HL-60 (cell line): Measurements from ENCODE around the gene PRKG2.

Experiments
- CTCF ChIP-seq: IDR thresholded peaks from one replicate; pipeline ENCODE4 v1.5.1; 2011; ENCODE audit warnings: low read length, control low read depth, inconsistent platforms; ENCODE audit not compliant: insufficient read depth
- GABPA ChIP-seq: IDR thresholded peaks from 2 replicates; pipeline ENCODE4 v1.6.1; 2012; ENCODE audit warnings: low read depth
- POLR2AphosphoS5 ChIP-seq: IDR thresholded peaks from 2 replicates; pipeline ENCODE4 v1.6.1; 2012; ENCODE audit warnings: low read depth
- REST ChIP-seq: IDR thresholded peaks from 2 replicates; pipeline ENCODE4 v1.6.1; 2012; ENCODE audit warnings: low read depth; ENCODE audit not compliant: insufficient replicate concordance
- SPI1 ChIP-seq: IDR thresholded peaks from 2 replicates; pipeline ENCODE4 v1.6.1; 2012; ENCODE audit warnings: low read depth, mild to moderate bottlenecking, borderline replicate concordance

GRCh38 chr4:81213671-81214070 lies 1.4 kb downstream of the PRKG2 start:
- no peak for TF ChIP-seq REST
- TF ChIP-seq CTCF: no peak
- no peak for TF ChIP-seq POLR2AphosphoS5
- no peak for TF ChIP-seq SPI1
- TF ChIP-seq GABPA: no peak
